Aorta (tissue), 5 donors: ENCODE data around the gene NKX1-2. TPM values are rescaled to one million over a fixed set of nuclear protein-coding genes. Genes with fewer than 3 reads are reported as not detected.

Experiments used
- ATAC-seq: fragments of 200-7000 bp; cut with Tn5 transposase; one replicate; pipeline ENCODE4 v1.9.1; 2022; ENCODE audit warnings: moderate library complexity; ENCODE audit not compliant: low FRiP score
- DNase-seq, 2 donors: peaks; one replicate each; pipeline ENCODE4 v3.0.0-alpha.2; 2020
- H3K27ac ChIP-seq, 2 donors: one replicate each; pipeline ENCODE4 v1.5.1; 2013; ENCODE audit warnings: low read length in 2 of 2, mild to moderate bottlenecking in 2 of 2, moderate library complexity in 2 of 2, control low read depth in 1 of 2, inconsistent platforms in 1 of 2, low read depth in 1 of 2
- H3K27me3 ChIP-seq, 2 donors: one replicate each; pipeline ENCODE4 v1.6.1; 2013; ENCODE audit warnings: control low read depth in 1 of 2, low read length in 1 of 2, mild to moderate bottlenecking in 1 of 2, moderate library complexity in 1 of 2; ENCODE audit not compliant: insufficient read depth in 2 of 2, control insufficient read depth in 1 of 2
- H3K36me3 ChIP-seq, 2 donors: one replicate each; pipeline ENCODE4 v1.6.1; 2013; ENCODE audit warnings: control low read depth in 1 of 2, low read length in 1 of 2, mild to moderate bottlenecking in 1 of 2; ENCODE audit not compliant: insufficient read depth in 2 of 2, control insufficient read depth in 1 of 2
- H3K4me1 ChIP-seq, 2 donors: one replicate each; pipeline ENCODE4 v1.6.1; 2013; ENCODE audit warnings: low read length in 2 of 2, control low read depth in 1 of 2, mild to moderate bottlenecking in 1 of 2, moderate library complexity in 1 of 2; ENCODE audit not compliant: insufficient read depth in 2 of 2, control insufficient read depth in 1 of 2
- H3K4me3 ChIP-seq, 2 donors: one replicate each; pipeline ENCODE4 v1.5.1; 2013; ENCODE audit warnings: low read length in 2 of 2, control low read depth in 1 of 2, mild to moderate bottlenecking in 1 of 2
- H3K9me3 ChIP-seq: one replicate; pipeline ENCODE4 v1.6.1; 2013; ENCODE audit warnings: mild to moderate bottlenecking, low read length; ENCODE audit not compliant: control insufficient read depth
- WGBS, 2 donors: extraction: QIAGEN DNeasy Blood & Tissue Kit; methylation state at CpG; one replicate each; pipeline ENCODE4 v1.1.7; 2013; 5-methylcytosine and 5-hydroxymethylcytosine counted together
- intact Hi-C, 2 donors: fragments of 100-400 bp; cut with DNase I; formaldehyde crosslinking; loops; one replicate each; pipeline versions ENCODE4 v1.14.2 to v1.15.0; 2022
- polyA plus RNA-seq, 2 donors: library from polyadenylated mRNA; stranded (reverse); fragments of 200-250 nt; gene quantifications; one replicate each; pipeline ENCODE4 v1.2.3, GENCODE V29; 2013
- total RNA-seq, 2 donors: library from RNA; stranded (reverse); fragmentation: NEBNext Ultra II Directional; extraction: Animal tissue kit (Norgen Biotek cat#: 25700); gene quantifications; one replicate each; pipeline ENCODE4 v1.2.1, GENCODE V29; 2021
- donor health status: healthy with polysubstance abuse.
- donor health status: Bipolar disorder and iron deficiency.
- donor health status: DM: no; HTN: no; CAD: no.
- donor health status: DM: no; HTN: no; CAD: no.
- donor health status: DM: yes; HTN: yes; CAD: no.

NKX1-2 gene
- total and polyA plus RNA-seq, 4 donors, result not detected

- 75 to 80% methylated on average over 20 of the region's 20 CpGs for WGBS, 2 donors
- ATAC-seq (no peak), DNase-seq (no peak)
- Histone ChIP-seq H3K27me3 (no peaks in the 10 kb centered on the region), H3K4me3 (no peak overlapping the region), H3K36me3 (no peaks in the 10 kb centered on the region), H3K9me3 (no peaks in the 10 kb centered on the region), H3K27ac (no peak overlapping the region), H3K4me1 (no peaks in the 10 kb centered on the region)
- intact Hi-C loops, result loop anchor here in 1 of 2 donors (10.0 kb wide), 1 partner anchor 1315 kb away; the partner anchor contains the start of gene BUB3
Observed at GRCh38 chr10:124469956-124470484, 20.2 kb upstream of the NKX1-2 start.

- no peaks in the 10 kb centered on the region for H3K27me3 ChIP-seq
- WGBS, 2 donors, result 84 to 85% methylated on average over 13 of the region's 13 CpGs
- no peaks in the 10 kb centered on the region for H3K4me1 ChIP-seq
- no peak overlapping the region for H3K27ac ChIP-seq
- no peak for ATAC-seq
- H3K9me3 ChIP-seq, result no peaks in the 10 kb centered on the region
- DNase-seq, result peak in 1 of 2 donors; percentile 56
- H3K36me3 ChIP-seq, result no peaks in the 10 kb centered on the region
- intact Hi-C loops, result loop anchor here in 1 of 2 donors (10.0 kb wide), 1 partner anchor 1314 kb away; the partner anchor contains the start of gene BUB3
- H3K4me3 ChIP-seq, result no peak overlapping the region
Observed at GRCh38 chr10:124468624-124469023, 18.8 kb upstream of the NKX1-2 start.

- H3K9me3 ChIP-seq, result no peaks in the 10 kb centered on the region
- DNase-seq, result no peak
- WGBS, 2 donors, result 83 to 91% methylated on average over 4 of the region's 4 CpGs
- no peak overlapping the region for H3K27ac ChIP-seq
- no peaks in the 10 kb centered on the region for H3K36me3 ChIP-seq
- no peaks in the 10 kb centered on the region for H3K4me1 ChIP-seq
- H3K27me3 ChIP-seq, result no peaks in the 10 kb centered on the region
- no peak overlapping the region for H3K4me3 ChIP-seq
- ATAC-seq, result no peak
- intact Hi-C loops, result loop anchor here in 1 of 2 donors (10.0 kb wide), 1 partner anchor 1312 kb away; the partner anchor contains the start of gene BUB3
Observed at GRCh38 chr10:124467165-124467564, 17.3 kb upstream of the NKX1-2 start.

GRCh38 chr10:124465777-124466488, 16.1 kb upstream of the NKX1-2 start:
- no peak for ATAC-seq
- Histone ChIP-seq H3K27me3 (no peaks in the 10 kb centered on the region), H3K36me3 (no peaks in the 10 kb centered on the region), H3K4me3 (no peak overlapping the region), H3K4me1 (no peaks in the 10 kb centered on the region), H3K9me3 (no peaks in the 10 kb centered on the region), H3K27ac (no peak overlapping the region)
- no peak for DNase-seq
- intact Hi-C loops, result loop anchor here in 1 of 2 donors (10.0 kb wide), 1 partner anchor 1311 kb away; the partner anchor contains the start of gene BUB3
- 75 to 76% methylated on average over 9 of the region's 9 CpGs for WGBS, 2 donors

DNA sequence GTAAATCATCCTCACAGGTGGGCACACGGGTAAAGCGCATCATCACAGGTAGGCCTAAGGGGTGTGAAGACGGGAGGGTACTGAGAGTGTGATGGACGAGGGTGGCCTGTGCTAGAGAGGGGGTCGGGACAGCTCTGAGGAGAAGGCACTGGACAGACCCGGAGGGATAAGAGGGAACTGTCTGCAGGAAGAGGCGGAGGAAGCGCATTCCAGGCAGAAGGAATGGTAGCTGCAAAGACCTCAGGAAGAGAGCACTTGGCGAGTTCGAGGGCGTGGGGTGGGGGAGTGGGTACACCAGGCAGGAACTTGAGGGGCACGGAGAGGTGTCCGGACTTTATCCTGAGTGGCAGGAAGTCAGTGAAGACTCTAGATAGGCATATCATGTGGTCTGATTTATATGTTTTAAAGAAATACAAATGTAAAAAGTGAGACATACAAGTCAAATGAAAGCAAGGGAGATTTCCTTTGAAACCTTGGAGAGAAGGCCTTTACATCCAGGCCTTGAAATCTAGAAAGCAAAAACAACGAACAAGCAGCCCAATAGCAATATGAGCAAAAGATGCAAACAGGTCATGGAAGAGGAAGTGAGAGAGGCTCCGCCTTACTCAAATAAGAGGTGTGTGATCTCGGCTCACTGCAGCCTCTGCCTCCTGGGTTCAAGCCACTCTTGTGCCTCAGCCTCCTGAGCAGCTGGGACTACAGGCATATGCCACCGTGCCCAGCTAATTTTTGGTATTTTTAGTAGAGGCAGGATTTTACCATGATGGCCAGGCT, 15.4 kb upstream of the NKX1-2 start:
- Histone ChIP-seq H3K27ac (no peak overlapping the region), H3K36me3 (no peaks in the 10 kb centered on the region), H3K4me1 (no peaks in the 10 kb centered on the region), H3K4me3 (no peak overlapping the region), H3K27me3 (no peaks in the 10 kb centered on the region), H3K9me3 (no peaks in the 10 kb centered on the region)
- ATAC-seq (no peak), DNase-seq (no peak)
- 83 to 85% methylated on average over 17 of the region's 17 CpGs for WGBS, 2 donors
- intact Hi-C loops, result loop anchor here in 1 of 2 donors (10.0 kb wide), 1 partner anchor 1310 kb away; the partner anchor contains the start of gene BUB3

DNA sequence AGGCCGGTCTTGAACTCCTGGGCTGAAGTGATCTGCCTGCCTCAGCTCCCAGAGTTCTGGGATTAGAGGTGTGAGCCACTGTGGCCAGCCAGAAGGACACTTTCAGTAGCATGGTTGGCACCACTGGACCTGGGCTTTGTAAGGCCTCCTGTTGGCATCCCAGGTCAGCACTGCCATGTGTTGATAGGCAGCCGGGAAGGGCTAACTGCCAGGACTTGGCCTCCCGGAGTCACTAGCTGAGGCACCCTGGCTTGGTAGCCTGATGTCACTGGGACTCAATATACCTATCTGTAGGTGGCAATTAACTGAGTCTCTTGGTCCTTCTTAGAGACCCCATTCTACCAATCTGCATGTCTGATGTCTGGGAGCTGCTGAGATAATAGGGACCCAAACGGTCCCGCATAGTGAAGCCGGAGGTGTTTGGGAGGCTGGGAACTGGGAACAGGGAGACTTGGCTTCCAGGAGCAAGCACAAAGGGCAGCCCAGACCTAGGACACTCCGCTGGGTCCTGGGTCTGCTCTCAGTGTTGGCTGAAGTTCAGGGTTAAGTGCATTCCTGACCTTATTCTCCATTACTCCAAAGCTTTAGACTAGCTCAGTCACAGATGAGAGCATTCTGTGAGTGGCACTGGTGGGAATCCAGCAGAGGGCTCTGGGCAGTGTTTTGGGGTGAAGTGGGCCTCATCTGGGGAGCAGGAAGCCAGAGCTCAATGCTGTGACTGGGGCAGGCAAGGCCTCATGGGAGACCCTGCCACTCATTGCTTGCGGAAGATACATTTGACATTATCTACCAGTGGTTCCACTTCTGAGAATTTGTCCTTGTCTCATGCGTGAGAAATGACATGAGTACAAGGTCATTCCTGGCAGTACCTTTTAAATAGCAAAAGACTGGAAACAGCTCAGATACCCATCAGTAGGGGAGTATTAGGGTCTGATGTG, 14.5 kb upstream of the NKX1-2 start:
- ATAC-seq (no peak), DNase-seq (no peak)
- Histone ChIP-seq H3K4me1 (no peaks in the 10 kb centered on the region), H3K27me3 (no peaks in the 10 kb centered on the region), H3K36me3 (no peaks in the 10 kb centered on the region), H3K9me3 (no peaks in the 10 kb centered on the region), H3K4me3 (no peak overlapping the region), H3K27ac (no peak overlapping the region)
- intact Hi-C loops, result loop anchor here in 1 of 2 donors (10.0 kb wide), 1 partner anchor 1309 kb away; the partner anchor contains the start of gene BUB3
- WGBS, 2 donors, result 90 to 92% methylated on average over 9 of the region's 9 CpGs

DNA sequence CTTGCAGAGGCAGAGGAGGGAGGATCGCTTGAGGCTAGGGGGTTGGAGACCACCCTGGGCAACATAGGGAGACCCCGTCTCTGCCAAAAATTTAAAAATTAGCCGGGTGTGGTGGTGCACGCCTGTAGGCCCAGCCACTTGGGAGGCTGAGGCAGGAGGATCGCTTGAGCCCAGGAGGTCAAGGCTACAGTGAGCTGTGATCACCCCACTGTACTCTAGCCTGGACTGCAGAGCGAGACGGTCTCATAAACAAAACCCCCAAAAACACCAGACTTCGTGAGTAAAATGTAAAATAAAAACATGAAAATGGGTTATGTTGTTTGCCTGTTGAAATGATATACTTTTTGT, 12.5 kb upstream of the NKX1-2 start:
- Histone ChIP-seq H3K4me3 (peak overlapping the region in 1 of 2 donors; percentile 85), H3K36me3 (no peaks in the 10 kb centered on the region), H3K9me3 (no peaks in the 10 kb centered on the region), H3K4me1 (no peaks in the 10 kb centered on the region), H3K27ac (no peak overlapping the region), H3K27me3 (no peaks in the 10 kb centered on the region)
- intact Hi-C loops, result loop anchor here in 1 of 2 donors (10.0 kb wide), 1 partner anchor 1308 kb away; the partner anchor contains the start of gene BUB3
- DNase-seq (no peak), ATAC-seq (no peak)
- 80 to 85% methylated on average over 8 of the region's 8 CpGs for WGBS, 2 donors
